Prostate gland (tissue), 2 donors: ENCODE data around the gene DDX31. TPM values are rescaled to one million over a fixed set of nuclear protein-coding genes. Genes with fewer than 3 reads are reported as not detected.

Experiments
- DNase-seq: peaks from one replicate; pipeline ENCODE4 v3.0.0-alpha.2; 2019; ENCODE audit warnings: low spot score
- H3K27ac ChIP-seq, 2 donors: fragments of 200-600 bp; sonication (generic); 2 replicates each; pipeline ENCODE4 v1.5.1; 2017 to 2019
- H3K27me3 ChIP-seq: fragments of 200-600 bp; sonication (generic); replicated peaks from 2 replicates; pipeline ENCODE4 v1.5.1; 2019; ENCODE audit not compliant: insufficient read depth
- H3K36me3 ChIP-seq, 2 donors: fragments of 200-600 bp; sonication (generic); 1 replicate in 1 of 2; 2 replicates in 1 of 2; pipeline versions ENCODE4 v1.5.1 to v1.8.1; 2017 to 2019
- H3K4me1 ChIP-seq: fragments of 200-600 bp; sonication (generic); replicated peaks from 2 replicates; pipeline ENCODE4 v1.5.1; 2019
- H3K4me3 ChIP-seq, 2 donors: fragments of 200-600 bp; sonication (generic); 2 replicates each; pipeline ENCODE4 v1.5.1; 2017 to 2019
- H3K9me3 ChIP-seq: fragments of 200-600 bp; sonication (generic); 2 replicates; pipeline ENCODE4 v1.5.1; 2017
- POLR2A ChIP-seq: fragments of 450-650 bp; IDR thresholded peaks from one replicate; pipeline ENCODE4 v1.6.1; 2016; ENCODE audit warnings: antibody characterized with exemption, mild to moderate bottlenecking
- POLR2AphosphoS5 ChIP-seq: sonication (generic); formaldehyde crosslinking; IDR thresholded peaks from one replicate; pipeline ENCODE4 v1.6.1; 2017; ENCODE audit warnings: antibody characterized with exemption
- WGBS: methylation state at CpG from one replicate; pipeline ENCODE4 v1.1.5; 2018; 5-methylcytosine and 5-hydroxymethylcytosine counted together
- intact Hi-C: fragments of 100-400 bp; cut with DNase I; formaldehyde crosslinking; loops from one replicate; pipeline ENCODE4 v1.14.2; 2022
- total RNA-seq, 2 donors: library from RNA; depleted of rRNA; stranded (reverse); fragments of >200 nt; gene quantifications; one replicate each; pipeline ENCODE4 v1.1.0, GENCODE V29; 2016
- TF ChIP-seq, protein P1 (sequence below), 4 experiments: fragments of 200-600 bp in 2 of 4; fragments of 450-650 bp in 2 of 4; sonication (generic) in 2 of 4; IDR thresholded peaks; 1 replicate in 3 of 4; 2 replicates in 1 of 4; pipeline ENCODE4 v1.5.1; 2016 to 2019; ENCODE audit warnings: antibody characterized with exemption in 4 of 4, mild to moderate bottlenecking in 2 of 4, moderate library complexity in 2 of 4

Gene DDX31
- total RNA-seq, 2 donors from 2014 or later, result 19.0 to 22.2 TPM

DNA sequence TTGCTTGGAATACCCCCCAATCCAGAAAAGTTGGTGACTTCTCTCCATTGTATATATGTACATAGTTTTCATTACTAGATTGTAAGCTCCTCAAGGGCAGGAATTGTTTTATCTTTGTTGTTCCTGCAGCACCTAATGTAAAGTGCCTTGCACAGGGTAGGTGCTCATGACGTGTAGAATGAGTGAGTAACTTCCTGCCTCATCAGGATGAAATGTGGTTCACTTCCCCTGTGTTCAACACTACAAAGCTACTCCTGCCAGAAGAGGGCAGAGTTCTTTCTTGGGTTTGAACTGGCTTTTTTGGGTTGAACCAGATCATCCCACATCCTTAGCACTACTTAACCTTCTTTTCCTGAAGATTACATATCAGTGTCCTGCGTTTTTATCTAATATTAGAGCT is 24.4 kb upstream of the DDX31 start:
- H3K36me3 ChIP-seq, result no peaks in the 10 kb centered on the region
- no peak overlapping the region for H3K27ac ChIP-seq
- WGBS, result 37% methylated on average over 2 of the region's 2 CpGs
- TF ChIP-seq, protein P1, sequence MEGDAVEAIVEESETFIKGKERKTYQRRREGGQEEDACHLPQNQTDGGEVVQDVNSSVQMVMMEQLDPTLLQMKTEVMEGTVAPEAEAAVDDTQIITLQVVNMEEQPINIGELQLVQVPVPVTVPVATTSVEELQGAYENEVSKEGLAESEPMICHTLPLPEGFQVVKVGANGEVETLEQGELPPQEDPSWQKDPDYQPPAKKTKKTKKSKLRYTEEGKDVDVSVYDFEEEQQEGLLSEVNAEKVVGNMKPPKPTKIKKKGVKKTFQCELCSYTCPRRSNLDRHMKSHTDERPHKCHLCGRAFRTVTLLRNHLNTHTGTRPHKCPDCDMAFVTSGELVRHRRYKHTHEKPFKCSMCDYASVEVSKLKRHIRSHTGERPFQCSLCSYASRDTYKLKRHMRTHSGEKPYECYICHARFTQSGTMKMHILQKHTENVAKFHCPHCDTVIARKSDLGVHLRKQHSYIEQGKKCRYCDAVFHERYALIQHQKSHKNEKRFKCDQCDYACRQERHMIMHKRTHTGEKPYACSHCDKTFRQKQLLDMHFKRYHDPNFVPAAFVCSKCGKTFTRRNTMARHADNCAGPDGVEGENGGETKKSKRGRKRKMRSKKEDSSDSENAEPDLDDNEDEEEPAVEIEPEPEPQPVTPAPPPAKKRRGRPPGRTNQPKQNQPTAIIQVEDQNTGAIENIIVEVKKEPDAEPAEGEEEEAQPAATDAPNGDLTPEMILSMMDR (IDR thresholded peaks at IDR 0.05), result no peak
- no peak for TF ChIP-seq POLR2A
- no peak for TF ChIP-seq POLR2AphosphoS5
- no peaks in the 10 kb centered on the region for H3K4me1 ChIP-seq
- no peak for DNase-seq
- H3K27me3 ChIP-seq, result no peaks in the 10 kb centered on the region
- intact Hi-C loops, result no loop called here
- no peak overlapping the region for H3K4me3 ChIP-seq
- no peaks in the 10 kb centered on the region for H3K9me3 ChIP-seq

DNA sequence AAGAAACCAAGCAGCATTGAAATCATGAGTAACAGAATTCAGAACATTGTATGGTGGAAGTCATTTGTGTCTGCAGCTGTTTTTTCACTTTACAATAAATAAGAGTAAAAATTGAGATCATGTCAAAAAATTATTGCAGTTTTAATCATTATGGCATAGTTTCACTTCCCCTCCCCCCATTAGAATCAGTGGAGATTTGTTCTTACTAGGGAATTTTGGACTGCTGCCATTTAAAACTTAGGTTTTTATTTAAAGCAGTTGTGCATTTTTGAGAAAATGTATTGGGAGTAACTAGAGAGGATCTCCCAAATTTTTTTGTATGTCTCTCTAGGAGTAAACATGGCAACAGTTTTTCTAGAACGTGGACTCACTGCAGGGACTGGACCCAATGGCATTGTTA is 20.9 kb upstream of the DDX31 start:
- no peaks in the 10 kb centered on the region for H3K27me3 ChIP-seq
- WGBS, result 95% methylated on average over 1 of the region's 1 CpG
- intact Hi-C loops, result no loop called here
- H3K4me1 ChIP-seq, result no peaks in the 10 kb centered on the region
- TF ChIP-seq POLR2A (no peak), POLR2AphosphoS5 (no peak)
- TF ChIP-seq, protein P1 (IDR thresholded peaks at IDR 0.05), result no peak
- no peak overlapping the region for H3K27ac ChIP-seq
- no peak for DNase-seq
- H3K4me3 ChIP-seq, result no peak overlapping the region
- H3K36me3 ChIP-seq, result peaks cover 0 to 4% of the 10 kb centered on the region in 2 donors
- H3K9me3 ChIP-seq, result no peaks in the 10 kb centered on the region

DNA sequence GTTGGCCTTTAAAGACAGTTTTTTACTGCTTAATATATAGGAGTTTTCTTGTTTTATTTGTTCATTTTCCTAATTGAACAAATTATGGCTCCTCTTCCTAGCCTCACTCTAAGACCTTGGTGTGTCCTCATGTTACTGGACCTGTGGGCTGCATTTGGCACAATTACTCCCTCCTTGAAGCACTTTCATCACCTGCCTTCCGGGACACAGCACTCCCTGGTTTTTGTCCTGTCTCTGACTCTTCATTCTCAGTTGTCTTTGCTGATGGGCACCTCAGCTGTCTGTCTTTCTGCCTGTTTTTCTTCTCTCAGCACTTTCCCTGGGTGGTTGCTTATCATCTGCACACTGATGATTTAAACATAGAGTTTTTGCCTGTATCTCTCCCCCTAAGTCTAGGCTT is 14.1 kb upstream of the DDX31 start:
- Histone ChIP-seq H3K4me3 (no peak overlapping the region), H3K36me3 (peaks cover 0 to 4% of the 10 kb centered on the region in 2 donors), H3K9me3 (no peaks in the 10 kb centered on the region), H3K27me3 (no peaks in the 10 kb centered on the region), H3K27ac (no peak overlapping the region), H3K4me1 (no peaks in the 10 kb centered on the region)
- TF ChIP-seq, protein P1 (IDR thresholded peaks at IDR 0.05), result no peak
- no peak for TF ChIP-seq POLR2AphosphoS5
- no peak for TF ChIP-seq POLR2A
- DNase-seq, result no peak
- WGBS, result 82% methylated on average over 1 of the region's 1 CpG
- intact Hi-C loops, result no loop called here

DNA sequence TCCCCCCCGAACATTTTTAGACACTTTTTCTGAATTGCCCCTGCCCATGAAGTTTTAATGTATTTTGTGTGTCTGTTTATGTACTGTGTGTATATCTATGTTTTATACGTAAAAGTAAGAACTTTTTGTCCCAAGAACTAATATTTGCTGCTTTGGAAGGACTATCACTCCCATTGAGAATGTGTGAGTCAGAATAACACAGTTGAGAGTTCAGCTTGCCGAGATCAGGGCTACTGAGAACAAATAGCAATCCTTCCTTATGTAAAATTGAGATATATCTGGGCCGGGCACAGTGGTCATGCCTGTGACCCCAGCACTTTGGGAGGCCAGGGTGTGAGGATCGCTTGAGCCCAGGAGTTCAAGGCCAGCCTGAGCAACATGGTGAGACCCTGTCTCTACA is 11.8 kb upstream of the DDX31 start:
- H3K4me1 ChIP-seq, result no peaks in the 10 kb centered on the region
- intact Hi-C loops, result no loop called here
- H3K9me3 ChIP-seq, result no peaks in the 10 kb centered on the region
- TF ChIP-seq, protein P1 (IDR thresholded peaks at IDR 0.05), result no peak
- TF ChIP-seq POLR2A, result no peak
- TF ChIP-seq POLR2AphosphoS5, result no peak
- 77% methylated on average over 5 of the region's 5 CpGs for WGBS
- H3K27ac ChIP-seq, result no peak overlapping the region
- no peak for DNase-seq
- H3K36me3 ChIP-seq, result peaks cover 0 to under 1% of the 10 kb centered on the region in 2 donors
- no peak overlapping the region for H3K4me3 ChIP-seq
- H3K27me3 ChIP-seq, result no peaks in the 10 kb centered on the region

DNA sequence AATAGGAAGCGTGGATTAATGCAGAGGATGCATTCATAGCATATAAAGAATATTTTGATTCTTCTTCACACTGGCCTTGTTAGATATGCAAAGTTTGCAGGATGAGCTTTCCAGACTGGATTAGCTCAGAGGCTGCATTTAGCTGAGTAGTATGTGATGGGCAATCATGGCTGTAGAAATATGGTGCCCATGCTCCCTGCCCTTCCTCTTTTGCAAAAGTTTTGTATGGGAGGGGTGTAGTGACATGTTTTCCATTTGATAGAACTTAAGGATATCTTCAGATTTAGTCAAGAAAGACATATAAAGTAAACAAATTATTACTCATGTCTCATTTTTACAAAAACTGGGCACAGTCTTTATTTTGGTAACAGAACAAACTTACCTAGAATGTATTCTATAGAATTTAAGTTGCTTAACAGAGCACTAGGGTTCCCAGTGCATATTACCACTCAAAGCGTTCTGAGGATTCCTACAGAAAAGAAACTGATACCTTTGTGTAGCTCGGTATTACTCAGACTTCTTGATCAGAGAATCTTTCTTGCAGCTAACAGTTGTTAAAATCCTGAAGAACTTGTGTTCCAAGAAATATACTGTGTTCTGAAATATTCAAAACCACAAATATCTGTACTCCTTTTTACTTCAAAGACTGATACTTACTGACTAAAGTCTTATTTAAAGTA is 10.3 kb upstream of the DDX31 start:
- TF ChIP-seq, protein P1 (IDR thresholded peaks at IDR 0.05), result no peak
- no peak for TF ChIP-seq POLR2AphosphoS5
- TF ChIP-seq POLR2A, result no peak
- Histone ChIP-seq H3K27me3 (no peaks in the 10 kb centered on the region), H3K9me3 (no peaks in the 10 kb centered on the region), H3K4me1 (no peaks in the 10 kb centered on the region), H3K36me3 (no peaks in the 10 kb centered on the region), H3K27ac (no peak overlapping the region), H3K4me3 (no peak overlapping the region)
- DNase-seq, result no peak
- intact Hi-C loops, result loop anchor here (10.0 kb wide), 1 partner anchor 195 kb away; the partner anchor contains the start of genes AK8 and SPACA9
- WGBS, result 59% methylated on average over 3 of the region's 3 CpGs
